HG03469 (cell line): ENCODE data around the gene MRPL3.

Source experiments
- ATAC-seq: cut with Tn5 transposase; IDR thresholded peaks from one replicate; pipeline ENCODE4 v1.9.1; 2021; ENCODE audit warnings: mild to moderate bottlenecking, moderate library complexity, moderate number of reproducible peaks; ENCODE audit not compliant: unreplicated experiment

MRPL3 gene

DNA sequence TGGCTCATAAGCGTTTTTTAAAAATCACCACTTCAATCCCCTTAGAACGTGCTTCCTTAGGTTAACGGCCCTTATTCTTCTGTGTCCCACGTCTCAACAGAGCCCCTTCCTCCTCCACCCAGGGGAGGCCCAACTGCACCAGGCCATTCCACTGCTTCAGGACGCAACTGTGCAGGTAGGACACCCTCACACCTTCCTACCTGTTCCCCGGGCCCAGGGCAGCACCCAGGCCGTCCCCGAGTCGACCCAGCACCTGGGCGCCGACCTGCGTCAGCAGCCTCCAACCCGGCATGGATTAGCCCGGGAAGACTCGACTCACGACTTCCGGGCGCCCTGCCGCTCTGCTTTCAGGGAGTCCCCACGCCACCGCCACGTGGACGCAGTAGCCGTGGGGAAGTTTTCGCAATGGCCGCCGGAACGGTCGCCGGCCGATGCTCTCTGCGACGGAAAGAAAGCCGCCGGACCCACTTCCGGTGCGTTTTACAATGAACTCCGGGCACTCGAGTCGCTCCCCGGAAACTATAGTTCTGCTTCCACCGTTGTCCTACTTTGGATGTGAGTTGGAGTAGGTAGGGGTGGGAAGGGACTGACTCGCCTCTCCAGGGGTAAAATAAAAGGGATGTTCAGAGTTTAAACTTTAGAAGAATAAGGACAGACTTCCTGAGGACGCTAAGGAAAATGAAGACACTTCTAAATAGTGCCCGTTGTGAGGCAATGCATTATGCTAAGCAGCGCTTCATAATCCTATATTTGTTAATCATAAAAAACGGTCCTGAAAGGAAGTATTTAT, at the start of gene MRPL3:
Gene MRPL3, minus strand, starts transcription at position 442 of the 790 bp plus-strand sequence. Its CDS starts 150 bp downstream, at position 292.
- ATAC-seq: peak; percentile 85

DNA sequence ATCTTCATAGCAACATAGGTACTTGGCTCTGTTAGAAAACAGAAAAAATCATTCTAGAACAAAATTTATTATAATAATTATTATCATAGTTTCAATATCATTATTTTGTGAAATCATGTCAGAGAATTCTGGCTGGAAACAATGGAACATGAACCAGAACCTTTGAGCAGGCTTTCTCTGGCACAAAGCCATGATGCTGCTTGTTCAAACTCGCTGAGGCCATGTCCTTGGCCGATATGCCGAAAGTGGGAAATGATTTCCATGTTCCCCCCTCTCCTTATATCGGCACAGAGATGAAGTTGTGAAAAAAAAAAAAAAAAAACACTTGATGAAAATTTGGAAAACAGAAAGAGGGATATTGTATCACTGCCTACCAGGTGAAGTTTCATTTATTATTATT, 49.0 kb upstream of the MRPL3 start:
- ATAC-seq: no peak

DNA sequence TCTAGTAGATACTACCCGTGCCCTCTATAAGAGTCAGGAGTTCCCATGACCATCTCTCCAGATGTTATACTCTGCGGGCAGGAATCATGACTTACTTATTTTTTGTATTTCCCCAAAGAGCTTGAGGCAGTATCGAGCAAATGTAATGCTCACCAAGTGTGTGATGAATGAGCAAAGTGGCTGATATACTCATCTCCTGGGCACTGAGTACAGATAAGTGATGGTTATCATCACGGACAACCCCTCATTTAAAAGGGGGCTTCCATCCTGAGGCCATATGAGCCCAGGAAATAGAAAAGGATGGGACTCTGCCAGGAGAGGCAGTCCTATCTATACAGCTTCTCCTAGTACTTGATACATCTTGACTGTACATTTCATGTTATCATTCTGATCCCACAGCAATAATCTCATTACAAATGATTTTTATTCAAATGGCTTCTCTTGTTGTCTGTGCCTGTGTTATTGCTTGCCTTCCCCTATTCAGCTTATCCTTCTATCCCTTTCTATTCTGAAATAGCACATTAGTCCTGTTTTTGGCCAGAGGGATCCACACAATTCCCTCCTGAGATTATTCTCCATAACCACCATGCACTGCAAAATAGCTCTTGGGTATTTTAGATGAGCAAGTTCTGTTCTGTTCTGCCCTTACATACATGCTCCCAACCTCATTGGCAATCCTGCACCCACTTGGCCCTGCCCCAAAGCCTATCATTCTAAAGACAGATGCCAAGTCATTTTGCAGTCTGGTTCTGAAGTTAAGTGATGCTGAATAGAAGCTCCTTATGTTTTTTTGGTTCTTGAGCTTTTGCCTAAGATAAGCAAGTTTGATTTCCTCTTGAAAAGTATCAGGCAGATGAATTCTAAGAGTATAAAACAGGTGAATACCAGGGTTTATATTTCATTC, 48.0 kb upstream of the MRPL3 start:
- ATAC-seq: no peak

DNA sequence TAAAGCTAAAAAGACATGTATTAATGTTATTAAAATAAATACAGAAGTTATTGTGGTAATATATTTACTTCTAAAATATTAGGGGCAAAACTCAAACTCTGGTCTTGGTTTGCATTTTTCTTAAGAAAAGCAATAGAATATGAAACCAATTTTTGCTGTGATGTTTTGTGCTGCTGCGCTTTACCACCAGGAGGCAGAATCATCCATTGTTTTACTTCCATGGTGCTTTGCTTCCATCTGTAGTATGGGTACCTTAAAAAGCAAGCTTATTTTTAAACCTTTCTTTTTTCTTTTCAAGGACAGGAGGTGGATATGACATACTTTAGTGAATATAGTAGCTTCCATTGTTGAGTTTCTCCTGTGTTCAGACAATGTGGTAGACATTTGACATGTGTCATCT, 46.6 kb upstream of the MRPL3 start:
- ATAC-seq: no peak

DNA sequence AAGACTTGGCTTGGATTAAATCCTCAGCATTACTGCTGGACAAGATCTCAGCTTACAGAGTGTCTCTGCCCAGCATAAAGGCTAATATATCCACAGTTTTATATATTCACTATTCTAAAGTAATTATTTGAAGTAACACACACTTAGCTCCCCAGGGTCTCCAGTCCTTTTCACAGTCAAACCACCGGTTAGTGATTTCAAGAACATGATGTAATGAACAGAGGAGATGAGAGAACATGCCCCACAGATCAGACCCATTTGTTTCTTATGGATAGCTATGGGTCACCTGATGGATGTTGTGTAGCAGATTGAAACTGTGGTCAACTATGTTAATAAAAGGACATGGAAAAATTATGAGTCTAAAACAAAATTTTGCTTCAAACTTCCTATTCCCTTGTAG, 44.8 kb upstream of the MRPL3 start:
- ATAC-seq: no peak

DNA sequence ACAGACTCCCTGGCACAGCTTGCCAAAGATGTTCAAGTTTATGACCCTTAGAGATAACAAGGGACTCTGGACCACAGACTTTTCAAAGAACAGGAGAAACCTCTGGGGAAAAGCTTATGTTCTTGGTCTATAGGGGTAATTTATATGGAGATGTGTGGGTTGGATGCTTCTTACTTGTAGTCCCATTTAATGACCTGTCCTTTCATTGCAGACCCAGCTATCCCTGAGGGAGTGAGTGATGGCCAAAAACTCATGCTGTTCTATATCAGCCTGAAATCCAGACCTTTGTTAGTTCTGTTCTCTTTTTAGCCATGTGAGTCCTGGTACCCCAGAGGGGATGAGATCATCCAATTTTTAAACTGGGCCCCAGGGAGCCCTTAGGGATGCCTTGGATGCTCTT, 43.7 kb upstream of the MRPL3 start:
- no peak for ATAC-seq

DNA sequence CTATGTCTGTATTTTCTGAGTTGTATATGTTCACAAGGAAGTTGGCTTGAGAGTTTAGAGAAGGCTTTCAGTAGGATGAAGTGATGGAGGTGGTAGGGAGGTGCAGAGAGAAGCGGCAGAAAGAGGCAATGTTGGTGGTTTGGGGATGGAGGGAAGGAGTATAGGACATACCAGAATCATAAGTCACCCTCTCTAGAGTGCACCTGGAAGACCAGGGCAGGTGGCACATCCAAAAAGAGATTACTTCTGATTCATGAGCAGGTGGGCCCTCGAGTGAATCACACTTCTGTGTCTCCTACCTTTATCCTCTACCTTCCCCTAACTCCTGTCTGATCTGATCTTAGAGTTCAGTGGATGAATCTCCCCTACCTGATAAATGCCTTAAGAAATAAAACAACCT, 41.8 kb upstream of the MRPL3 start:
- ATAC-seq: no peak

DNA sequence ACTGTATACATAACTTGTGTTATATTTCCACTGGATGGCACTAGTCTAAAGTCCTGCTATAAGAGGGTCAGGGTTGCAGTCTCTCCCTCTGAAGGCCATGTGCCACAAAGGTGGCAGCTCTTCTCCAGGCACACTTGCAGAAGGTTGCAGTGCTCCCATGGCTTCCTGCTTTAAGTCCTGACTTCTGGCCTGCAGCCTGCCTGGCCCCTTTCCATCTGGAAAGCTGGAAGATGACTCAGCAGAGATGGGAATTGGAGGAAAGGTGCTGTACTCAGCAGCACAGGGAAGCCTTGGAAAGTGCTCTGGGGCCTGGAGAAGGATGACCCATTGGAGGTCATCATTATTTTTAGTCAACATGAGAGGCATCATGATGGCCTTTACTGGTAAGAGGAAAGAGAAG, 40.9 kb upstream of the MRPL3 start:
- no peak for ATAC-seq

DNA sequence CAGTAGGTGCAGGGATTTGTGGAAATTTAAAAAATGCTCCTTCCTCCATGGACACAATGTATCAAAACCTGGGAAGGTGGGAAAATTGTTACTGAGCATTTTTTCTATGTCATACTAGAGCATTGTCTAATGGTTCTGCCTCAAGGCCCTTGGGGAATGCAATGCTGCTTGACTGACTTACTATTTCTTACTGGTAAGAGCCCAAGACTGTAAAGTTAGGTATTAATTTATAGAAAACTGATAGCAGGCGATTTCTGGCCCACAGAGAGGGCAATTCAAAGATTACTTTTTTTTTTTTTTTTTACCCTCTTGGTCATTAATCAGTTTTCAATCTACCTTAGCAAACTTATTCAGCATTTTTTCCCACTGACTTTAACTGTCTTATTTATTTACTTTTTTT, 38.5 kb upstream of the MRPL3 start:
- no peak for ATAC-seq

DNA sequence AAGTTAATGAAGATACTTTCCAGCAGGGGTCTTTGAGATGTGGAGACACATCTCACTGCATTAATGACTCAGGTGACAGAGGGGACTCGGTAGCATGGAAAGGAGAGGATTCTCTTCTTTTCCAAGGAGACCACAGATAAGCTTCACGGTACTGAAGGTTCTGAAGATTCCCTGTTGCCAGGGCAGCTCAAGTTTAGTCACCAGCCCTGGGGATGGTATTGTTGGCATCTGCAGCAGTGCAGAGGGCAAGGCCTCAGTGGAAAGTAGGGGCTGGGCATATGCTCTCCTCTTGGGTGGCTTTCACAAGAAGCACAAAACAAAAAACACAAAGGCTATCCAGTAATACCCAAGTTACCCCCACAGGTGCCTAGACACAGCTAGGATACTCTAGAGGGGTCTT, 38.0 kb upstream of the MRPL3 start:
- no peak for ATAC-seq

DNA sequence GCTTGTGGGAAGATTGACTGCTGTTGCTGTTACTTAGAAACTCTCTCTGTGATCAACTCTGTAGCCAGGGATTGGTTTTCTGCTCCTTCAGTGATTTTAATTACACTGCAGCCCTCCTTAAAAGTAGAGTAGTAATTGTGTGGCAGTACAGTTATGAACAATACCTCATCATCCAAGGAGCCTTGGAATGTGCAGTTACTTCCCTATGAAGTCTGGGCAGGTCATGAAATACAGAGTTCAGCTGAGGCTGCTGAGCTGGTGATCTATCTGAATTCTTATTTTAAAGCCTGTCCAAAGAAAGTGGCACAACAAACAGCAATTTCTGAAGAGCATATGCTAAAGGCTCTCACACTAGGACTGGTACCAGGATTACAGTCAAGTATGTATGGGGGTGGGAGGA, 37.4 kb upstream of the MRPL3 start:
- ATAC-seq: no peak

DNA sequence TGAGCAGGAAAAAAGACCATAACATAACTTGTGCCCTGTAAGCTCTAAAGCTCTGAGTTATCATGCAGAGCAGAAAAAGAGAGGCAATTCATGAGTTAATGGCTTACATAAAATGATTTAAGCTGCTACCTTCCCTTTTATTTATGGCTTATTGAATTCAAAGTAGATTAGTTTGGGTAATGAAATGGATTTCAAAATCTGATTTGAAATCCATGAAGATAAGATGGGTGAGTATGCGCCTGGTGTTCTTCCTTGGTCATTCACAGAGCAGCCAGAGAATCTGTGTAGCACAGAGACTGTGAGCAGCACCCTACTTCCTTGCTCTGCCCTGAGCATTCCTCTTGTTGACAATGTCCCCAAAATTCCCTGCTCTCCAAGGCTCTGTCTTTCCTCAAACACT, 36.2 kb upstream of the MRPL3 start:
- ATAC-seq: no peak

DNA sequence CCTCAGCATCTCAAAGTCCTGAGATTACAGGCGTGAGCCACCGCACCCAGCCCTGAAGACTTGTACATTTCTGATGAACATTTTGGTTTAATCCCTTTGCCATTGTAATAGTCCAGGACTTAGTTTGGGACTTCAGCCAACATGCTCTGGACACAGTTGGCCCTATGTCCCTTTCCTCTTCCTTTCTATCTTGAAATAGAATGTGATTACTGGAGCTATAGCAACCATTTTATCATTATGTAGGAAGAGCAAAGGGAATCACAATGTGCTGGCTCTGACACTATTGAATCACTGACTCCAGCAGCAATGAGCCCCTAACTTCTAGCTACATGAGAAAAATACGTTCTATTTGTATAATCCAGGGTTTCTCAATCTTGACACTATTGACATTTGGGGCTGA, 34.8 kb upstream of the MRPL3 start:
- no peak for ATAC-seq

DNA sequence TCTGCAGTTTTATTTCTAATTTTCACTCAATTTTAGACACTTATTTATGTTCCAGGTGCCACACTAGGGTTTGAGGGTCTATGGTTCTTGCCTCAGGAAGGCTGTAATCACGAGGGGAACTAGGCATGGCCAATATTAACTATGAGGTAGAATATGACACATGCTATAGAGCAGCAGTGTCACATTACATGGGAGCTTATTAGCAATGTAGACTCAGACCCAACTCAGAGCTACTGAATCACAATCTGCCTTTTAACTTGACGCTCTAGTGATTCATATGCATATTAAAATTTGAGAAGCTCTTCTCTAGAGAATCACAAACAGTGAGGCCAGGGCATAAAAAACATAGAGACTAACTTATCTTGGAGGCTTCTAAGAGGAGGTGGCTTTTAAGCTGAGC, 32.8 kb upstream of the MRPL3 start:
- no peak for ATAC-seq

DNA sequence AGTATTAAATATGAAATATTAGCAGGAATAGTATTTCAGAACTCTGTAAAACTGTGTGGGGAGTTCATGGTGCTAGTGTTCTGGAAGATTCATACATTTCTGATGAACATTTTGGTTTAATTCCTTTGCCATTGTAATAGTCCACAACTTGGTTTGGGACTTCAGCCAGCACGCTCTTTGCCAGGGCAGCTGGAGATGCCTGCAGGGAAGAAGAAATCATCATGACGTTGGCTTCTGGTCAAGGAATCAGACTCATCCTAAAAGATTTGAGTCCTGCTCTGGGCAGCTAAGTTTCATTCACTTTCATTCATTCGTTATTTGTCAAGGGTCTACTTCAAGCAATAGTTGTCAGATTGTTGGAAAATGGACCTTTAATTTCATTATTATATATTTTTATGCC, 32.4 kb upstream of the MRPL3 start:
- no peak for ATAC-seq

DNA sequence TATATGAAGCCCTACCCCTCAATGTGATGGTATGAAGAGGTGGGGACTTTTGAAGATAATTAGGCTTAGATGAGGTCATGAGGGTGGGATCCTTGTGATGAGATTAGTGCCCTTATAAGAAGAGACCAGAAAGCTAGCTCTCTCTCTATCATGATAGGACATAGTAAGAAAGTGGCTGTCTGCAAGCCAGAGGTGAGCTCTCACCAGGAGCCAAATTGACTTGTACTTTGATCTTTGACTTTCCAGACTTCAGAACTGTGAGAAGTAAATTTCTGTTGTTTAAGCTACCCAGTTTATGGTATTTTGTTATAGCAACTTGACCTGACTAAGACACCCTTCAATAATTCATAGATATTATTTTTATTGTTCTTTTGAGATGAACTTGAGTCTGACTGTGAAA, 29.9 kb upstream of the MRPL3 start:
- no peak for ATAC-seq

DNA sequence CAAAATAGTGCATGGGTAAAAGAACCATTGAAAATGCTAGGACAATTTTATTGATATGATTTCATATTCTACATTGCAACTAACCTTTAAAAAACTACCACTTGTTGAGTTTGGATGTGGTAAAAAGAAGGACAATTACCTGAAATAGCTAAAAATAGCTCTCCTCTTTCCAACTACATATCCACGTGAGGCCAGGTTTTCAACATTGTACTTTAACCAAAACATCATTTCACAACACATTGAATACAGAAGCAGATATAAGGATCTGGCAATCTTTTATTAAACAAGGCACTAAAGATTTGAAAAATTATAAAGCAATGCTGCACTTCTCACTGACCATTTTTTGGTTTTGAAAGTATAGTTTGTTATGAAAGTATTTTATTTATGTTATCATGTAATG, 28.1 kb upstream of the MRPL3 start:
- no peak for ATAC-seq

DNA sequence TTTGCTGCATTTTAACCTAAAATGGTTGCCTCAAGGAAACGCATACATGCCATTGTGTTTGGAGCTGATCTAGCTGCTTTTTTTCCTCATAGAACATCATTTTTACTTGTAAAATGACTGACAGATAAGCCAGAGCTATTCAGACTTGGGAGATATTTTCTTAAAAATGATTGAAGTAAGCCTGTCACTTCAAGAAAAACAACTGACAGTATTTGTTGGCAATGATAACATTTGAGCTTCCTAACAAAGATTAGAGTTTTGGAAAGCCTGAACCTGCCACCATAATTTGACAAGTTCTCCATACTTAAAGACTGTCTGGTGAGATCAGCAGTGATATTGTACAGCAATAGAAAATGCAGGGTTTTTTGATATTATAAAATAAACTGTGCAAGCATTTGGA, 27.6 kb upstream of the MRPL3 start:
- ATAC-seq: no peak

DNA sequence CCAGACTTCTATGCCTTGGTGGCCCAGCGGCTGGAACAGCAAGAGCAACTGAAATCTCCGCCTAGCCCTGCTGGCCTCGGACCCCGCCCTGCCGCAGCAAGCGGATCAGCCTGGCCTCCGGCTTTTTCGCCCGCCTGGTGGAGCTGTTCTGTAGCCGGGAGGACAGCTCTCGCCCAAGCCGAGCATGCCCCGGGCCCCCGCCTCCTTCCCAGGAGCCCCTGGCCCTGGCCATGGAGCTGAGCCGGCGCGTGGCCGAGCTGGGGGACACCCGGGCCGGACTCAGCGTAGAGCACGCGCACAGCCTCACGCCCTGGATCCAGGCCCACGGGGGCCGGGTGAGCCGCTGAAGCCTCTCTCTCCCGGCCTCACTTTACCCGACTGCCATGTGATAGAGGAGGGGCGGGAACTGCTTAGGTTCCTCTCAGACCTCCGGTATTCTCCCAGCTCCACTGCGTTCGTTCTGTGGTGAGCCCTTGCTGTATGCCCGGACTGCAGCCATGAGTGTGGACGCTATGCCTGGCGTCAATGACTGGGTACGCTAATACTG, 24.1 kb upstream of the MRPL3 start:
- no peak for ATAC-seq

DNA sequence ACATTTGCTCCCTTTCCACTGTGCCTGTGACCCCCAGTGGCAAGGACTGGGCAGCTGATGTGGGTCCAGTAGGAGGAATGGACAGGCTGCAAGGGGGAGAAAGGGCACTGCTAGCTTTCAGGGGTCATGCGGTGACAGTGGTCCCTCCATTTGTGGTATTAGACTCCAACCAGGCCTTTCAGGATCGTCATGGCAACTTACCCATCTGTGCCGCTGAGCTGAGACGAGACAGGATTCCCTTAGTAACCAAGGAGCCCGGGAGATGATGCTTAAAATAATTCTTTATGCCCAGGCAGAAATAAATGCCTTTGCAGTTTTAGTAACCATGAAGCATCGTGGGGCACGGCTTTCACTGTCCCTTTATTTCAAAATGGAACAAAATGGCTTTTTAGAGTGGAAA, 15.9 kb upstream of the MRPL3 start:
- ATAC-seq: no peak

DNA sequence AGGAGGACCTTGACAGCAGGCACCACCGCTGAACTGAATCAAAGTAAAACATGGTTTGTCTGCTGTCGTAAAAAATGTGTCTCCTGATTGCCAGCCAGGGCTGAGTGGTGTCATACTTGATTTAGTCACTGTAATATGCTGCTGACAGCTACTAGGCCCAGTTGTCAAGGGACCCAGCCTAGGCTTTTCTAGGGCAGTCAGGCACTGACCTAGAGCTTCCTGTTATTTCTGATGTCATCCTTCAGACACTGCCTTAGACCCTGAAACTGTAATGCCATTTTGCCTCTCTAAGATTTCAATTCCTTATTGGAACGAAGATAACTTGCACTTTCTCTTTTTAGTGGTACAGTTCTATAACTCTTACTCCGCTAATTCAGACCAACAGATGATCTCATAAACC, 2.6 kb upstream of the MRPL3 start:
- no peak for ATAC-seq

DNA sequence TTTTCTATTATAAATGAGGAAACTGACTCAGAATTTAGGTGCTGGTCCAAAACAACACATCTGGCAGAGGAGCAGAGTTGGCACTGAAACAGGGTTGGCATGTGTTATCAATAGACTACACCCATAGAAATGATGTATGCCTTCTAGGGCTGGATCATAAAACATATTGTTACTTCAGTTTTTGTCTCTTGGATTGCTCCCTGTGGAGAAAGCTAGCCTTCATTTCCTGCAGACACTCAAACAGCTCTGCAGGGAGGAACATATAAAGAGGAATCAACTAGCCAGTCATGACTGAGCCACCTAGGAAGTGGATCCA, 507 bp upstream of the MRPL3 start:
- ATAC-seq: no peak
